HepG2 (cell line): Measurements from ENCODE around the gene ZBP1. TPM values are rescaled to one million over a fixed set of nuclear protein-coding genes. Genes with fewer than 3 reads are reported as not detected.

Experiments used
- ATRX ChIP-seq: sonication (generic); formaldehyde crosslinking; IDR thresholded peaks from 2 replicates; pipeline ENCODE4 v1.4.0; 2020; ENCODE audit warnings: missing genetic modification reagents, borderline replicate concordance
- CTCF ChIP-seq: sonication (generic); formaldehyde crosslinking; IDR thresholded peaks from 2 replicates; pipeline ENCODE4 v1.5.0; 2020; ENCODE audit warnings: mild to moderate bottlenecking, missing genetic modification reagents, moderate library complexity
- DDIT3 ChIP-seq: sonication (generic); formaldehyde crosslinking; IDR thresholded peaks from 2 replicates; pipeline ENCODE4 v1.4.0; 2020; ENCODE audit warnings: mild to moderate bottlenecking, missing genetic modification reagents
- DMAP1 ChIP-seq: IDR thresholded peaks from 2 replicates; pipeline ENCODE4 v1.6.1; 2016
- DNMT1 ChIP-seq: sonication (generic); formaldehyde crosslinking; IDR thresholded peaks from 2 replicates; pipeline ENCODE4 v1.5.1; 2020; ENCODE audit warnings: mild to moderate bottlenecking, missing genetic modification reagents
- FOXP1 ChIP-seq, 2 experiments: fragments of 450-650 bp in 1 of 2; IDR thresholded peaks; 2 replicates each; pipeline ENCODE4 v1.6.1; 2017 to 2018; ENCODE audit warnings: antibody characterized with exemption in 1 of 2
- GMEB1 ChIP-seq: sonication (generic); formaldehyde crosslinking; IDR thresholded peaks from 2 replicates; pipeline ENCODE4 v1.5.1; 2020; ENCODE audit warnings: missing genetic modification reagents, mild to moderate bottlenecking, borderline replicate concordance
- IKZF5 ChIP-seq: IDR thresholded peaks from 2 replicates; pipeline ENCODE4 v1.6.1; 2018; ENCODE audit warnings: missing genetic modification reagents, mild to moderate bottlenecking, missing compliant biosample characterization
- NBN ChIP-seq: fragments of 450-650 bp; conservative IDR thresholded peaks from 2 replicates; pipeline ENCODE4 v1.6.1; 2017
- NR2C2 ChIP-seq: sonication (generic); formaldehyde crosslinking; IDR thresholded peaks from 2 replicates; pipeline ENCODE4 v1.4.0; 2020; ENCODE audit warnings: missing genetic modification reagents, mild to moderate bottlenecking, moderate library complexity, borderline replicate concordance
- NR3C1 ChIP-seq: sonication (generic); formaldehyde crosslinking; IDR thresholded peaks from 2 replicates; pipeline ENCODE4 v1.4.0; 2020; ENCODE audit warnings: missing genetic modification reagents
- SIN3B ChIP-seq: fragments of 150-350 bp; IDR thresholded peaks from 2 replicates; pipeline ENCODE4 v1.6.1; 2014; ENCODE audit warnings: low read length
- SP4 ChIP-seq: sonication (generic); formaldehyde crosslinking; IDR thresholded peaks from 2 replicates; pipeline ENCODE4 v1.8.1; 2023; ENCODE audit warnings: mild to moderate bottlenecking, missing genetic modification reagents
- STAT5B ChIP-seq: sonication (generic); formaldehyde crosslinking; IDR thresholded peaks from 2 replicates; pipeline ENCODE4 v1.4.0; 2020; ENCODE audit warnings: missing genetic modification reagents
- TCF7 ChIP-seq: sonication (generic); IDR thresholded peaks from 2 replicates; pipeline ENCODE4 v1.6.1; 2016; ENCODE audit warnings: antibody characterized with exemption, low read depth
- WIZ ChIP-seq: sonication (generic); formaldehyde crosslinking; IDR thresholded peaks from 2 replicates; pipeline ENCODE4 v1.5.1; 2020; ENCODE audit warnings: mild to moderate bottlenecking, missing genetic modification reagents
- ZNF256 ChIP-seq: sonication (generic); formaldehyde crosslinking; conservative IDR thresholded peaks from 2 replicates; pipeline ENCODE4 v1.4.0; 2020; ENCODE audit warnings: missing genetic modification reagents
- ZNF484 ChIP-seq: sonication (generic); formaldehyde crosslinking; IDR thresholded peaks from 2 replicates; pipeline ENCODE4 v1.5.1; 2020; ENCODE audit warnings: mild to moderate bottlenecking, low read depth, missing genetic modification reagents, borderline replicate concordance
- ZNF558 ChIP-seq: sonication (generic); formaldehyde crosslinking; IDR thresholded peaks from 2 replicates; pipeline ENCODE4 v1.9.0; 2022; ENCODE audit warnings: mild to moderate bottlenecking, missing genetic modification reagents, borderline replicate concordance
- ZNF770 ChIP-seq: sonication (generic); formaldehyde crosslinking; IDR thresholded peaks from 2 replicates; pipeline ENCODE4 v1.5.0; 2020; ENCODE audit warnings: mild to moderate bottlenecking, missing genetic modification reagents
- ZNF782 ChIP-seq: sonication (generic); formaldehyde crosslinking; IDR thresholded peaks from 2 replicates; pipeline ENCODE4 v1.4.0; 2020; ENCODE audit warnings: missing genetic modification reagents, mild to moderate bottlenecking, borderline replicate concordance
- ZNF784 ChIP-seq: sonication (generic); formaldehyde crosslinking; IDR thresholded peaks from 2 replicates; pipeline ENCODE4 v1.5.1; 2020; ENCODE audit warnings: missing genetic modification reagents, mild to moderate bottlenecking, borderline replicate concordance
- ZNF841 ChIP-seq: sonication (generic); formaldehyde crosslinking; IDR thresholded peaks from 2 replicates; pipeline ENCODE4 v1.8.1; 2023; ENCODE audit warnings: missing genetic modification reagents, borderline replicate concordance
- polyA plus RNA-seq, 8 experiments: library from polyadenylated mRNA; depleted of rRNA in 3 of 8; stranded (reverse) in 7 of 8; unstranded in 1 of 8; fragments of >200 nt; fragmentation: Illumina TruSeq in 4 of 8; extraction: Trizol in 4 of 8; gene quantifications; 2 replicates each; pipeline versions ENCODE4 v1.2.1 to v1.2.3, GENCODE V29; 2011 to 2016; ENCODE audit warnings: low read depth in 4 of 8, missing spikeins in 1 of 8, mixed read lengths in 1 of 8; ENCODE audit not compliant: insufficient read depth in 1 of 8
- total RNA-seq, 5 experiments: library from RNA; depleted of rRNA; stranded (reverse); fragments of >200 nt; fragmentation: Illumina TruSeq; extraction: Trizol; gene quantifications; 2 replicates each; pipeline ENCODE4 v1.2.3, GENCODE V29; 2016; ENCODE audit warnings: low read depth in 1 of 5

Gene ZBP1
- total and polyA plus RNA-seq, 2 of the 13 experiments (the other 11 are each of a cell fraction or from before 2014, with no cell fraction given): not detected

- TF ChIP-seq ZNF770: no peak
- no peak for TF ChIP-seq ZNF558
- no peak for TF ChIP-seq NR2C2 (CRISPR knock-in tag)
- no peak for TF ChIP-seq DNMT1 (CRISPR knock-in tag)
- TF ChIP-seq DDIT3 (CRISPR knock-in tag): no peak
- TF ChIP-seq ATRX (CRISPR knock-in tag): no peak
- TF ChIP-seq STAT5B (CRISPR knock-in tag): no peak
- TF ChIP-seq IKZF5 (CRISPR knock-in tag): no peak
- TF ChIP-seq ZNF782: no peak
- peak; percentile 35; the same call in 1 of the 2 replicates for TF ChIP-seq ZNF484 (CRISPR knock-in tag)
- TF ChIP-seq NBN: no peak
- 0 out of 2 replicates have a peak, but pooled peaks have one; percentile 4 for TF ChIP-seq ZNF784 (CRISPR knock-in tag)
- TF ChIP-seq NR3C1 (CRISPR knock-in tag): no peak
- TF ChIP-seq ZNF256 (CRISPR knock-in tag): no peak
- TF ChIP-seq FOXP1 (IDR thresholded peaks at IDR 0.05): no peak
- no peak for TF ChIP-seq FOXP1 (CRISPR knock-in tag; IDR thresholded peaks at IDR 0.05)
- no peak for TF ChIP-seq GMEB1 (CRISPR knock-in tag)
- TF ChIP-seq DMAP1 (CRISPR knock-in tag): no peak
- no peak for TF ChIP-seq SP4 (CRISPR knock-in tag)
- TF ChIP-seq TCF7: no peak
- TF ChIP-seq WIZ (CRISPR knock-in tag): no peak
- TF ChIP-seq ZNF841: no peak
- no peak for TF ChIP-seq SIN3B
- peak; percentile 7; the same call in 1 of the 2 replicates for TF ChIP-seq CTCF (CRISPR knock-in tag)
These were observed 26.9 kb downstream of the ZBP1 start (continued) for GRCh38 chr20:57593134-57593886.
